Mesothelial cell of epicardium (in vitro differentiated cells): ENCODE measurements around the gene ILF3. TPM values are rescaled to one million over a fixed set of nuclear protein-coding genes. Genes with fewer than 3 reads are reported as not detected.
A peak's percentile ranks its signal among the peaks of the same experiment; 100 is the strongest.

Experiments
- DNase-seq, 2 experiments: peaks; one replicate each; pipeline ENCODE4 v3.0.0; 2021; ENCODE audit warnings: low spot score in 2 of 2; ENCODE audit not compliant: unreplicated experiment in 2 of 2
- H3K27ac Mint-ChIP-seq: 2 replicates; pipeline ENCODE4 v1.8.0; 2021; ENCODE audit warnings: mixed read lengths
- H3K27me3 Mint-ChIP-seq: 2 replicates; pipeline ENCODE4 v1.8.0; 2021; ENCODE audit warnings: low read depth, mixed read lengths
- H3K36me3 Mint-ChIP-seq: 2 replicates; pipeline ENCODE4 v1.8.0; 2021; ENCODE audit warnings: mixed read lengths
- H3K4me1 Mint-ChIP-seq: 2 replicates; pipeline ENCODE4 v1.8.0; 2021; ENCODE audit warnings: mixed read lengths
- H3K4me3 Mint-ChIP-seq: 2 replicates; pipeline ENCODE4 v1.8.0; 2021; ENCODE audit warnings: mild to moderate bottlenecking, moderate library complexity, mixed read lengths
- H3K9me3 Mint-ChIP-seq: 2 replicates; pipeline ENCODE4 v1.8.0; 2021; ENCODE audit warnings: mixed read lengths
- total RNA-seq: library from RNA; stranded (reverse); gene quantifications from 3 replicates; pipeline ENCODE4 v1.2.1, GENCODE V29; 2021
- TF ChIP-seq, protein P1 (sequence below): fragments of 200-600 bp; sonication (generic); IDR thresholded peaks from one replicate; pipeline ENCODE4 v1.5.0; 2021; ENCODE audit warnings: antibody characterized with exemption; ENCODE audit not compliant: unreplicated experiment

Gene ILF3
- total RNA-seq, 1 donor from 2014 or later = 617 TPM

DNA sequence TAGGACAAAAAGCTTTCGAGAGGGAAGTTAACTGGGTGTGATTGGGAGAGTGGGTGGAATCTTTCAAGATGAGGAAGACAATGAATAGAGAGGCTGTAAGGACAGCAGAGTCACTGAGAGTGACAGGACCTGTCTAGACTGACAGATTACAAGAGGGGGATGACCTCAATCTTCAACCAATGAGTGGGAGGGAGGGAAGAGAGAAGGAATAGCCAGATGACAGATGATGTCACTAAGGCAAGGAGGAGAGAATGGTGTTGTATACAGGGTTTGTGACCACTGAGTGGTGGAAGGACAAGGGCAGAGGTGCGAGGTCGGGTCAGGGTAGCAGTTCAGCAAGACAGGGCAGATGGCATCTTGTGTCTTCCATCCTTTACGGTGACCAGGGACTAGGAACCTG is 5.8 kb upstream of the ILF3 start:
- H3K27me3 Mint-ChIP-seq = no peaks in the 10 kb centered on the region
- DNase-seq = no peak
- H3K9me3 Mint-ChIP-seq = no peaks in the 10 kb centered on the region
- no peak overlapping the region for H3K4me3 Mint-ChIP-seq
- H3K27ac Mint-ChIP-seq = no peak overlapping the region
- TF ChIP-seq, protein P1, sequence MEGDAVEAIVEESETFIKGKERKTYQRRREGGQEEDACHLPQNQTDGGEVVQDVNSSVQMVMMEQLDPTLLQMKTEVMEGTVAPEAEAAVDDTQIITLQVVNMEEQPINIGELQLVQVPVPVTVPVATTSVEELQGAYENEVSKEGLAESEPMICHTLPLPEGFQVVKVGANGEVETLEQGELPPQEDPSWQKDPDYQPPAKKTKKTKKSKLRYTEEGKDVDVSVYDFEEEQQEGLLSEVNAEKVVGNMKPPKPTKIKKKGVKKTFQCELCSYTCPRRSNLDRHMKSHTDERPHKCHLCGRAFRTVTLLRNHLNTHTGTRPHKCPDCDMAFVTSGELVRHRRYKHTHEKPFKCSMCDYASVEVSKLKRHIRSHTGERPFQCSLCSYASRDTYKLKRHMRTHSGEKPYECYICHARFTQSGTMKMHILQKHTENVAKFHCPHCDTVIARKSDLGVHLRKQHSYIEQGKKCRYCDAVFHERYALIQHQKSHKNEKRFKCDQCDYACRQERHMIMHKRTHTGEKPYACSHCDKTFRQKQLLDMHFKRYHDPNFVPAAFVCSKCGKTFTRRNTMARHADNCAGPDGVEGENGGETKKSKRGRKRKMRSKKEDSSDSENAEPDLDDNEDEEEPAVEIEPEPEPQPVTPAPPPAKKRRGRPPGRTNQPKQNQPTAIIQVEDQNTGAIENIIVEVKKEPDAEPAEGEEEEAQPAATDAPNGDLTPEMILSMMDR = no peak
- H3K4me1 Mint-ChIP-seq = peaks cover 31% of the 10 kb centered on the region
- no peaks in the 10 kb centered on the region for H3K36me3 Mint-ChIP-seq

- peaks cover 26% of the 10 kb centered on the region for H3K4me1 Mint-ChIP-seq
- H3K27ac Mint-ChIP-seq = peak overlapping the region; percentile 90
- DNase-seq = no peak
- H3K36me3 Mint-ChIP-seq = peaks cover 1% of the 10 kb centered on the region
- H3K9me3 Mint-ChIP-seq = no peaks in the 10 kb centered on the region
- TF ChIP-seq, protein P1 = no peak
- peak overlapping the region; percentile 94 for H3K4me3 Mint-ChIP-seq
- H3K27me3 Mint-ChIP-seq = no peaks in the 10 kb centered on the region
These were observed 2.3 kb upstream of the ILF3 start for GRCh38 chr19:10651851-10652250.

DNA sequence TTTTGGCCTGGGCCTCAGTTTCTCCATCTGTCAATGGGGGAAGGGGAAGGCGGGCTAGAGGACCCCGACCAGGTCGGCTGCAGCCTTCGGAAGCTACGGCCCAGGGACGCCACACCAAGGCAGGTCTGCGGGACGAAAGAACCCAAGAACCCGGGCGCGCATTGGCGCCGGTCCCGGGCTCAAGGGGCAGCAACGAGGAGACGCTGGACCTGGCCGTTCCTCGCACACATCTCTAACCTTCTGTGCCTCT is 739 bp upstream of the ILF3 start:
- H3K36me3 Mint-ChIP-seq = peaks cover 7% of the 10 kb centered on the region
- H3K4me1 Mint-ChIP-seq = peaks cover 30% of the 10 kb centered on the region
- H3K27ac Mint-ChIP-seq = peak overlapping the region; percentile 99
- H3K4me3 Mint-ChIP-seq = peak overlapping the region; percentile 94
- H3K27me3 Mint-ChIP-seq = no peaks in the 10 kb centered on the region
- no peak for DNase-seq
- H3K9me3 Mint-ChIP-seq = no peaks in the 10 kb centered on the region
- TF ChIP-seq, protein P1 = no peak

DNA sequence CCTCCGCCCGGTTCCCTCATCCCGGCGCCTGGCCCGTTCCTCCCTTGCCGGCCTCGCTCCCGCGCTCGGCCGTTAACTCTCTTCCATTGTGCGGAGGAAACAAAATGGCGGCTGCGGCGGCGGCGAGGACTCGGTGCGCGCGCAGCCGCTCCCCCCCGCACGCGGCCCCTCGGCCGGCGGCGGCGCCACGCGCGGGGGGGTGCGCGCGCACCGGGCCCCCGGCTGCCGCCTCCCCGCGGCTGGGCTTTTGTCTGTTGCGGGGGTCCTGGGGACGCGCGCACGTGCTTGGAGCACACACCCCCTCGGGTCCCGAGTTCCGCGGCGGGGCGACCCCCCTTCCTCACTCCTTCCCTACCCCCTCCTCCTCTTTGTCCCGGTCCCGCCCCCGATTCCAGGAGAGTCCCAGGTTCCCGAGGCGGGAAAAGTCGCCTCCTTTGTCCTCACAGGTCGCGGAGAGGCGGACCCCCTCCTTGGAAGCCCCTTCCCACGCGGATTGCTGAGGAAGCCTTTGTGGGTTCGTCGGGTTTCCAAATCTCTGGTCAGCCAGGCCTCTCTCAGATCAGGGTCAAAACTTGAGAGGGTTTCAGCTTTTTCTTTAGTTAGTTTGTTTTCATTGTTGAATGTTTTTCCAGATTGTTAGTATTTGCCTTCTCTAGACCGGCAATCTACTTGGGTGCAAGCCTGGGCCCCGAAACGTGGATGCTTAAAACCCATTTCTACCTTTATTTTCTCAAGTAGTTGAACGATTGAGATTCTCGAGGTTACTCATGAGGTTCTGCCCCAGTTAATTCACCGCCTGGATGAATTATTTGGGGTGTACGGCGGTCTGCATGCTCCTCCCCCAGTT is 687 bp downstream of the ILF3 start:
- H3K27me3 Mint-ChIP-seq = no peaks in the 10 kb centered on the region
- peaks cover 38% of the 10 kb centered on the region for H3K4me1 Mint-ChIP-seq
- peaks cover 7% of the 10 kb centered on the region for H3K36me3 Mint-ChIP-seq
- DNase-seq = peak; percentile 60 to 70
- TF ChIP-seq, protein P1 = no peak
- peak overlapping the region; percentile 93 for H3K27ac Mint-ChIP-seq
- H3K9me3 Mint-ChIP-seq = no peaks in the 10 kb centered on the region
- peak overlapping the region; percentile 94 for H3K4me3 Mint-ChIP-seq

GRCh38 chr19:10655457-10656312 is 1.5 kb downstream of the ILF3 start:
- DNase-seq = no peak
- peak overlapping the region; percentile 93 for H3K27ac Mint-ChIP-seq
- peak overlapping the region; percentile 94 for H3K4me3 Mint-ChIP-seq
- peaks cover 44% of the 10 kb centered on the region for H3K4me1 Mint-ChIP-seq
- peaks cover 13% of the 10 kb centered on the region for H3K36me3 Mint-ChIP-seq
- TF ChIP-seq, protein P1 = no peak
- H3K27me3 Mint-ChIP-seq = no peaks in the 10 kb centered on the region
- no peaks in the 10 kb centered on the region for H3K9me3 Mint-ChIP-seq
